Measurements from ENCODE around the gene ROR1. TPM values are rescaled to one million over a fixed set of nuclear protein-coding genes. Genes with fewer than 3 reads are reported as not detected.

Gene ROR1
- total RNA-seq, 1 donor from 2014 or later = 6.7 TPM

GRCh38 chr1:64055310-64055709 is 281.5 kb downstream of the ROR1 start:
- H3K4me3 Mint-ChIP-seq (ENCODE audit: unreplicated experiment) = no peak overlapping the region
- H3K9me3 Mint-ChIP-seq (ENCODE audit: unreplicated experiment) = no peaks in the 10 kb centered on the region
- DNase-seq (ENCODE audit: low spot score) = no peak
- peaks cover 9% of the 10 kb centered on the region for H3K4me1 Mint-ChIP-seq (ENCODE audit: unreplicated experiment)
- H3K27me3 Mint-ChIP-seq (ENCODE audit: unreplicated experiment) = peaks cover 2% of the 10 kb centered on the region
- no peak overlapping the region for H3K27ac Mint-ChIP-seq (ENCODE audit: unreplicated experiment)
- TF ChIP-seq, protein P1, sequence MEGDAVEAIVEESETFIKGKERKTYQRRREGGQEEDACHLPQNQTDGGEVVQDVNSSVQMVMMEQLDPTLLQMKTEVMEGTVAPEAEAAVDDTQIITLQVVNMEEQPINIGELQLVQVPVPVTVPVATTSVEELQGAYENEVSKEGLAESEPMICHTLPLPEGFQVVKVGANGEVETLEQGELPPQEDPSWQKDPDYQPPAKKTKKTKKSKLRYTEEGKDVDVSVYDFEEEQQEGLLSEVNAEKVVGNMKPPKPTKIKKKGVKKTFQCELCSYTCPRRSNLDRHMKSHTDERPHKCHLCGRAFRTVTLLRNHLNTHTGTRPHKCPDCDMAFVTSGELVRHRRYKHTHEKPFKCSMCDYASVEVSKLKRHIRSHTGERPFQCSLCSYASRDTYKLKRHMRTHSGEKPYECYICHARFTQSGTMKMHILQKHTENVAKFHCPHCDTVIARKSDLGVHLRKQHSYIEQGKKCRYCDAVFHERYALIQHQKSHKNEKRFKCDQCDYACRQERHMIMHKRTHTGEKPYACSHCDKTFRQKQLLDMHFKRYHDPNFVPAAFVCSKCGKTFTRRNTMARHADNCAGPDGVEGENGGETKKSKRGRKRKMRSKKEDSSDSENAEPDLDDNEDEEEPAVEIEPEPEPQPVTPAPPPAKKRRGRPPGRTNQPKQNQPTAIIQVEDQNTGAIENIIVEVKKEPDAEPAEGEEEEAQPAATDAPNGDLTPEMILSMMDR (IDR thresholded peaks at IDR 0.05; ENCODE audit: unreplicated experiment) = no peak
- H3K36me3 Mint-ChIP-seq (ENCODE audit: low read depth, unreplicated experiment) = no peaks in the 10 kb centered on the region

GRCh38 chr1:64059556-64059955 is 285.7 kb downstream of the ROR1 start:
- no peak overlapping the region for H3K27ac Mint-ChIP-seq (ENCODE audit: unreplicated experiment)
- H3K27me3 Mint-ChIP-seq (ENCODE audit: unreplicated experiment) = no peaks in the 10 kb centered on the region
- no peaks in the 10 kb centered on the region for H3K9me3 Mint-ChIP-seq (ENCODE audit: unreplicated experiment)
- H3K4me3 Mint-ChIP-seq (ENCODE audit: unreplicated experiment) = no peak overlapping the region
- TF ChIP-seq, protein P1 (IDR thresholded peaks at IDR 0.05; ENCODE audit: unreplicated experiment) = no peak
- no peaks in the 10 kb centered on the region for H3K36me3 Mint-ChIP-seq (ENCODE audit: low read depth, unreplicated experiment)
- H3K4me1 Mint-ChIP-seq (ENCODE audit: unreplicated experiment) = peaks cover 17% of the 10 kb centered on the region
- no peak for DNase-seq (ENCODE audit: low spot score)

- DNase-seq (ENCODE audit: low spot score) = no peak
- H3K4me1 Mint-ChIP-seq (ENCODE audit: unreplicated experiment) = peaks cover 17% of the 10 kb centered on the region
- no peak overlapping the region for H3K27ac Mint-ChIP-seq (ENCODE audit: unreplicated experiment)
- no peak overlapping the region for H3K4me3 Mint-ChIP-seq (ENCODE audit: unreplicated experiment)
- TF ChIP-seq, protein P1 (IDR thresholded peaks at IDR 0.05; ENCODE audit: unreplicated experiment) = no peak
- no peaks in the 10 kb centered on the region for H3K9me3 Mint-ChIP-seq (ENCODE audit: unreplicated experiment)
- no peaks in the 10 kb centered on the region for H3K36me3 Mint-ChIP-seq (ENCODE audit: low read depth, unreplicated experiment)
- no peaks in the 10 kb centered on the region for H3K27me3 Mint-ChIP-seq (ENCODE audit: unreplicated experiment)
Measured at GRCh38 chr1:64060611-64061302, 286.9 kb downstream of the ROR1 start.

- H3K9me3 Mint-ChIP-seq (ENCODE audit: unreplicated experiment) = no peaks in the 10 kb centered on the region
- no peak overlapping the region for H3K4me3 Mint-ChIP-seq (ENCODE audit: unreplicated experiment)
- H3K27me3 Mint-ChIP-seq (ENCODE audit: unreplicated experiment) = no peaks in the 10 kb centered on the region
- TF ChIP-seq, protein P1 (IDR thresholded peaks at IDR 0.05; ENCODE audit: unreplicated experiment) = no peak
- H3K27ac Mint-ChIP-seq (ENCODE audit: unreplicated experiment) = no peak overlapping the region
- H3K36me3 Mint-ChIP-seq (ENCODE audit: low read depth, unreplicated experiment) = no peaks in the 10 kb centered on the region
- DNase-seq (ENCODE audit: low spot score) = no peak
- H3K4me1 Mint-ChIP-seq (ENCODE audit: unreplicated experiment) = peaks cover 17% of the 10 kb centered on the region
Measured at GRCh38 chr1:64061430-64062104, 287.8 kb downstream of the ROR1 start.

DNA sequence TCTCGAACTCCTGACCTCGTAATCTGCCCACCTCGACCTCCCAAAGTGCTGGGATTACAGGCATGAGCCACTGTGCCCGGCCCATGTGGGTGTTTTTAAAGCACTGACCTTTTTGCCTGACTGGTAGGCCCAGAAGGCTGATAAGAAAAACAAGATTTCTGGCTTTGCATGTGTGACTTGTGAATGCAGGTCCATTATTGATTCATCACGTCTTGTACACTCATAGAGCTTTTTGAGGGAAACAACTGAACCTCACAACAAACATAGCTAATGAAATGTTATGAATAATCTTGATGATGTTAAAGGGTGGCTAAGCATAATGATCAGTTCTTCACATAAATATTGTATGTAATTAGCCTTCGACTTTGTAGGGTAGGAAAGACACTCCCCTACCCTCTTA is 288.7 kb downstream of the ROR1 start:
- TF ChIP-seq, protein P1 (IDR thresholded peaks at IDR 0.05; ENCODE audit: unreplicated experiment) = no peak
- Mint-ChIP-seq H3K27ac (ENCODE audit: unreplicated experiment) (no peak overlapping the region), H3K36me3 (ENCODE audit: low read depth, unreplicated experiment) (no peaks in the 10 kb centered on the region), H3K4me1 (ENCODE audit: unreplicated experiment) (peaks cover 17% of the 10 kb centered on the region), H3K4me3 (ENCODE audit: unreplicated experiment) (no peak overlapping the region), H3K9me3 (ENCODE audit: unreplicated experiment) (no peaks in the 10 kb centered on the region), H3K27me3 (ENCODE audit: unreplicated experiment) (no peaks in the 10 kb centered on the region)
- DNase-seq (ENCODE audit: low spot score) = no peak
